Activated CD4-positive, alpha-beta T cell treated with anti-CD3 and anti-CD28 coated beads, Interleukin-2, amount 10 ng/mL, durations not matched to agents 7 days and 5 days (primary cell): ENCODE results near the gene NUDC. TPM values are rescaled to one million over a fixed set of nuclear protein-coding genes. Genes with fewer than 3 reads are reported as not detected.

Experiments
- CTCF ChIA-PET: fragments of 350-600 bp; sonication (Branson Sonifier 250); formaldehyde crosslinking; loops from one replicate; lab custom pipeline; 2021; ENCODE audit warnings: antibody characterized with exemption; lab: Charles Lee
- POLR2A ChIA-PET: fragments of 350-600 bp; sonication (Branson Sonifier 250); formaldehyde crosslinking; loops from one replicate; lab custom pipeline; 2021; ENCODE audit warnings: antibody characterized with exemption; lab: Charles Lee
- DNase-seq: peaks from one replicate; pipeline ENCODE4 v3.0.0-alpha.2; 2020
- H3K27ac Mint-ChIP-seq: one replicate; pipeline ENCODE4 v1.8.0; 2021; ENCODE audit warnings: mild to moderate bottlenecking, moderate library complexity, mixed read lengths
- H3K27me3 Mint-ChIP-seq: one replicate; pipeline ENCODE4 v1.8.0; 2021; ENCODE audit warnings: mixed read lengths
- H3K36me3 Mint-ChIP-seq: one replicate; pipeline ENCODE4 v1.8.0; 2021; ENCODE audit warnings: low read depth, mixed read lengths
- H3K4me1 Mint-ChIP-seq: one replicate; pipeline ENCODE4 v1.8.0; 2021; ENCODE audit warnings: mixed read lengths
- H3K4me3 Mint-ChIP-seq: one replicate; pipeline ENCODE4 v1.8.0; 2021; ENCODE audit warnings: mild to moderate bottlenecking, moderate library complexity, mixed read lengths
- H3K9me3 Mint-ChIP-seq: one replicate; pipeline ENCODE4 v1.8.0; 2021; ENCODE audit warnings: mixed read lengths
- total RNA-seq, 2 experiments: library from RNA; stranded (reverse); gene quantifications; one replicate each; pipeline ENCODE4 v1.2.3, GENCODE V29; 2021

Gene NUDC
- total RNA-seq, 2 experiments from 2014 or later: 56.2 to 64.5 TPM

DNA sequence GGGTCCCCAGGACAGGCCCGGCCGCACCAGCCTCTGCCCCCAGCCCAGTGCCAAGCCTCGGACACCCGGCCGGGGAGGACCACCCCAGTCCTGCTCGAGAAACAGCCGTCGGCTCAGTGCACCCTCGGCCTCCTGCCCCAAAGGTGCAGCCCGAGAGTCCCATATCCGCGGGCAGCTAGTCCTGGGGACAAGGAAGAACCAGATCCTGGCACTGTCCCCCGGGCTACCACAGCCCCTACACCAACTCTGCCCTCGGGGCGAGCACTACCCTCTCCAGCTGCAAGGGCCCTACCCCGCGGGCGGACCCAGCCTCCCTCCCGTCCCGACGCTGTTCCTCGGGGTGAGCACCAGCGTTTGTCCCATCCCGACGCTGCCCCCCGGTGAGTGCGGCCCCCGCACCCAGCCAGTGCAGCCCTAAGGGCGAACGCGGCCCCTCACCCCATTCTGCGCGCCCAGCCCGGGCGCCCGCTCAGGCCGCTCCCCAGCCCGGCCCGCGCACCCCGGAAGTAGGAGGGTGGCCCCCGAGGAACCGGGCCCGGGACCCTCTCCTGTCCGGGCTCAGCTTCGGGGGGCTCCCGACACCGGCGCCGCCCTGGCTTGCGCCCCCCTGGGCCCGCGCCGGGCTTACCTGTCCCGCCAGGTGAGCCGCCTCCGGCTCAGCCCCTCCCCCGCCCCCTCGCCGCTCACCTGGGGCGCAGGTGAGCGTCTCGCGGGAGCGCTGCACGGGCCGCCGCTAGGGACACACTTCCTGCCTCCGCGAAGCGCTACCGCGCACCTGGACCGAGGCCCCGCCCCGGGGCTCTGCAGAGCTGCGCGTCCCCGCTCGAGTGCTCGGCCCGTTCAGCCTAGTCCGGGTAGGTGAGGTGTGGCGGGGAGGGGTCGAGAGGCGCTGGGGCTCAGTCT lies 38.4 kb downstream of the NUDC start, which contains the start of gene KDF1:
TSS of gene KDF1 (minus strand) at position 747 of the 903 bp plus-strand sequence. CDS start 8,088 bp downstream, outside the sequence.
- Mint-ChIP-seq H3K27me3 (peaks cover 52% of the 10 kb centered on the region), H3K4me1 (peaks cover 9% of the 10 kb centered on the region), H3K36me3 (peaks cover 3% of the 10 kb centered on the region), H3K9me3 (peaks cover 2% of the 10 kb centered on the region), H3K27ac (no peak within 1 kb of the TSS), H3K4me3 (peak within 1 kb of the TSS; percentile 56)
- ChIA-PET POLR2A (no interaction called here), CTCF (interaction anchor here (0.5 to 1.2 kb wide), 4 partner anchors 10 to 92 kb away, joined by 3 to 5 read pairs (median 3); no protein-coding TSS in a partner anchor)
- peak; percentile 46 for DNase-seq

DNA sequence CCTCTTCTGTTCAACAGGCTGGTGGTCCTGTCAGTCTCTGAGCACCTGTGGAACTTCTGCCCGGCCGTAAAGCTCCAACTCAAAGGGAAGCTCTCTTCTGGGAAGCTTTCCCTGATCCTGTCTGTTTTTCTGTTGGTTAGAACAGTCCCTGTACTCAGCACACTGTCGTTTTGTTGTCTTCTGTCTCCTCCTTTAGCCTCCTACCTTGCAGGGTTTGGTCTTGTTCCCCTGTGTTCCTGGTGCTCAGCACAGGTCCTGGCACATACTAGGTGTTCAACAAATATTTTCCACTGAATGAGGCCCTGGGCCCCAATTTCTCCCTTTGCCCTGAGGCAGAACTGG lies 39.1 kb downstream of the NUDC start:
- Mint-ChIP-seq H3K36me3 (peaks cover 3% of the 10 kb centered on the region), H3K27me3 (peaks cover 53% of the 10 kb centered on the region), H3K4me3 (peak overlapping the region; percentile 56), H3K27ac (no peak overlapping the region), H3K4me1 (peaks cover 9% of the 10 kb centered on the region), H3K9me3 (peaks cover 2% of the 10 kb centered on the region)
- POLR2A ChIA-PET: no interaction called here
- no peak for DNase-seq
- CTCF ChIA-PET: interaction anchor here (0.5 to 1.2 kb wide), 4 partner anchors 9 to 93 kb away, joined by 3 to 5 read pairs (median 3); no protein-coding TSS in a partner anchor

DNA sequence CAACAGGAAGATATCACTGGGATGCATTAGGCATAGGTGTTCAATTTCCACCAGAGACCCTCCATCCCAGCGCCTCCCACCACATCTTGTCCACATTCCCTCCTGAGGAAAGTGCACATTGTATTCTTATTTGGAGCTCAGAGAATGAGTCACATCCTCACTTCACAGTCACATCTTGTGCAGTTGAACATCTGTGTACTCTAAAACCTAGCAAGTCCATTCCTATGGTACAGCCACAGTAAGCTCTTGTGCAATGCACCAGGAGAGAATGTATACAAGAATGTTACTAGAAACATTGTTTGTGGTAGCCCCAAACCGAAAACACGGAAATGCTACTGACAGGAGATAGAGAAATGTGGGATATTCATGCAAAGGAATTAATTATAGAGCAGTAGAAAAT lies 40.3 kb downstream of the NUDC start:
- Mint-ChIP-seq H3K27ac (no peak overlapping the region), H3K36me3 (peaks cover 3% of the 10 kb centered on the region), H3K4me1 (peaks cover 9% of the 10 kb centered on the region), H3K4me3 (no peak overlapping the region), H3K9me3 (no peaks in the 10 kb centered on the region), H3K27me3 (peaks cover 57% of the 10 kb centered on the region)
- CTCF ChIA-PET: no interaction called here
- DNase-seq: no peak
- POLR2A ChIA-PET: interaction anchor here (0.7 kb wide), 1 partner anchor 8 kb away, joined by 3 read pairs; no protein-coding TSS in a partner anchor

DNA sequence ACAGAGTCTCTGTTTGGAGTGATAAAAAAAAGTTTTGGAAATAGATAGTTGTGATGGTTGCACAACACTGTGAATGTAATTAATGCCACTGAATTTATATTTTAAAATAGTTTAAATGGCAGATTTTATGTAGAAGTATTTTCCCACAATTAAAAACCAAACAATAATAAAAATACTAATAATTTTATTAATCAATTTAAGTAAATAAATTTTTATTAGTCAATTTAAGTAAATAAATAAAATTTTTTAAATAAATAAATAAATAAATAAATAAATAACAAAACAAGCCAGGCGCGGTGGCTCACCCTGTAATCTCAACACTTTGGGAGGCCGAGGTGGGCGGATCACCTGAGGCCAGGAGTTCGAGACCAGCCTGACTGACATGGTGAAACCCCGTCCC lies 43.7 kb downstream of the NUDC start:
- DNase-seq: no peak
- Mint-ChIP-seq H3K27ac (no peak overlapping the region), H3K36me3 (peaks cover 3% of the 10 kb centered on the region), H3K4me1 (peaks cover 4% of the 10 kb centered on the region), H3K9me3 (no peaks in the 10 kb centered on the region), H3K4me3 (no peak overlapping the region), H3K27me3 (peaks cover 38% of the 10 kb centered on the region)
- POLR2A ChIA-PET: no interaction called here
- CTCF ChIA-PET: no interaction called here

DNA sequence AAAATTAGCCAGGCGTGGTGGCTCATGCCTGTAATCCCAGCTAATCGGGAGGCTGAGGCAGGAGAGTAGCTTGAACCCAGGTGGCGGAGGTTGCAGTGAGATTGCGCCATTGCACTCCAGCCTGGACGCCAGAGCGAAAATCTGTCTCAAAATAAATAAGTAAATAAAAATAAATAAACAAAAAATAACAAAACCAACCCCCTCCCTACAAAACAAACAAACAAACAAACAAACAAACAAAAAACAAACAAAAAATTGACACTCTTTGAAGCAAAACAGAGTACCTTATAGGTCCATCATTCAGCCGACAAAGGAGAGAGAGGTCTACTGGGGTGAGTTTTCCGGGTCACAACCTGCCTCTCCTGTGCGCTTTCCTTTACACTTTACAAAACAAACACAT lies 44.1 kb downstream of the NUDC start:
- peaks cover 1% of the 10 kb centered on the region for H3K4me1 Mint-ChIP-seq
- no peak overlapping the region for H3K27ac Mint-ChIP-seq
- H3K27me3 Mint-ChIP-seq: peaks cover 37% of the 10 kb centered on the region
- H3K9me3 Mint-ChIP-seq: no peaks in the 10 kb centered on the region
- ChIA-PET CTCF (no interaction called here), POLR2A (no interaction called here)
- no peak overlapping the region for H3K4me3 Mint-ChIP-seq
- no peak for DNase-seq
- H3K36me3 Mint-ChIP-seq: peaks cover 1% of the 10 kb centered on the region

DNA sequence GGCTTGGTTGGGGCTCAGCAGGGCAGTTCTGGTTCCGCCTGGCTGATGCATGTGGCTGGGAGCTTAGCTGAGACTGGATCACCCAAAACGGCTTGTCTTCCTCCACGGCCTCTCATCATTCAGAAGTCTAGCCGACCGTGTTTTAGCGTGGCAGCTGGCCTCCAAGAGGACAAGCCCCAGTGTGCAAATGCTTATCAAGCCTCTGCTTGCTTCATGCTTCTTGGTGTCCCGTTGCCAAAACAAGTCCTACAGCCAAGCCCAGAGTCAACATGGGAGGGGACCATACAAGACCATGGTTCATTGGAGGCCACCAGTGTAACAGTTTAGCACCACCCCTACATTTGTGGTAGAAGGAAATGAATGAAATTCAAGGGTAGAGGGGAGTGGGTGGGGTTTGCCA lies 49.3 kb downstream of the NUDC start:
- Mint-ChIP-seq H3K4me3 (no peak overlapping the region), H3K27ac (no peak overlapping the region), H3K36me3 (no peaks in the 10 kb centered on the region), H3K27me3 (peaks cover 8% of the 10 kb centered on the region), H3K9me3 (no peaks in the 10 kb centered on the region), H3K4me1 (peaks cover 9% of the 10 kb centered on the region)
- POLR2A ChIA-PET: no interaction called here
- no peak for DNase-seq
- CTCF ChIA-PET: interaction anchor here (0.6 kb wide), 1 partner anchor 10 kb away, joined by 3 read pairs; no protein-coding TSS in a partner anchor

DNA sequence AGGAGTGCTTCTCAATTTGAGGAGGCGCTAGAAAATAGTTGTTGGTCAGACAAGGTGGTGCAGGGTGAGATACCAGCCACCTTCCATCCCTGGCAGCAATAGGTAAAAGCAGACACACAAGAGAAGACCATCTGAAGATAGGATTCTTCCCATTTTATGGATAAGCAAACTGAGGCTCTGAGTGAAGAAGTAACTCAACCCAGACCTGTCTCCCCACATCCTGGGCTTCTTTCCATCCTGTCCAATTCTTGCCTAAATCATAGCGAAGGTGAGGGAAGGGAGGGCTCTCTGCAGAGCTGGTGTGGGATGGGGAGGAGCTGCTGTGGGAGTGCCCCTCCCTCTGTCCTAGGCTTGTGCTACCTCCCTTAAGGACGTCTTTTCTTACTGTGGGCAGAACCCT lies 50.0 kb downstream of the NUDC start:
- DNase-seq: no peak
- peaks cover 6% of the 10 kb centered on the region for H3K27me3 Mint-ChIP-seq
- no peaks in the 10 kb centered on the region for H3K9me3 Mint-ChIP-seq
- H3K36me3 Mint-ChIP-seq: no peaks in the 10 kb centered on the region
- peaks cover 9% of the 10 kb centered on the region for H3K4me1 Mint-ChIP-seq
- no peak overlapping the region for H3K27ac Mint-ChIP-seq
- H3K4me3 Mint-ChIP-seq: no peak overlapping the region
- CTCF ChIA-PET: no interaction called here
- POLR2A ChIA-PET: no interaction called here

DNA sequence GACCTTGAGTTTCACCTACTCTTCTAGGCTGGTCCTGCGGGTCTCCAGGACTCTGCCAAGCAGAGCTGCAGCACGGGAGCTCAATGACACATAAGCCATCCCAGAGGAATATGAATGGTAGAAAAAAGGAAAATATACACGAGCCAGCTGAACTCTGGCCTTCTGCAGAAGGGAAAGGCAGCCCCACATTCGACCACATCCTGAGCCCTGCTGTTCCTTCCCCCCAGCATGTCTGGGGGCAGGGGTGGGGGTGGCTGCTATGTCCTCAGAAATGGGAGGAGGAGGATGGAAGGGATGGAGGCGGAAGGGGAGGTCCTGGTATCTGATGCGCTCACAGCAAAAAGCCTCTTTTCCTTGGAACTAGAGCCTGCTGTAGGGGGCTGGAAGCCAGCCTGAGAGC lies 50.8 kb downstream of the NUDC start:
- Mint-ChIP-seq H3K27ac (no peak overlapping the region), H3K4me3 (no peak overlapping the region)
- CTCF ChIA-PET: no interaction called here

DNA sequence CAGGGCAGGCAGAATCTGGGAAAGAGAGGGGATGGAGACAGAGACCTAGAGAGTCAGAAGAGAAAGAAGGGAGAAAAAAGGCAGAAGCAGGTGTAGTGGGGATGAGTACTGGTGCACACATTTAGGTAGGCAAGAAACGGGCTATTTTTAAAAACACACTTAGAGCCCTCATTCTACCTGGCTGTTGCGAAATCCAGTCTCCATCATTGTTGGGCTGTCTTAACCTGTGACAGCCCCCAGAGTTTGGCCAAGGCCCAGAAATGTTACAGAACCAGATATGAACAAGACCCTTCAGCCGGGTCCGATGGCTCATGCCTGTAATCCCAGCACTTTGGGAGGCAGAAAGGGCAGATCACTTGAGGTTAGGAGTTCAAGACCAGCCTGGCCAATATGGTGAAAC lies 51.3 kb downstream of the NUDC start:
- POLR2A ChIA-PET: no interaction called here
- DNase-seq: no peak
- no peaks in the 10 kb centered on the region for H3K36me3 Mint-ChIP-seq
- no peaks in the 10 kb centered on the region for H3K9me3 Mint-ChIP-seq
- peaks cover 9% of the 10 kb centered on the region for H3K4me1 Mint-ChIP-seq
- peaks cover 3% of the 10 kb centered on the region for H3K27me3 Mint-ChIP-seq
- H3K4me3 Mint-ChIP-seq: no peak overlapping the region
- CTCF ChIA-PET: no interaction called here
- H3K27ac Mint-ChIP-seq: no peak overlapping the region

More for the DNA sequence above, 50.8 kb downstream of the NUDC start:
- Mint-ChIP-seq H3K9me3 (no peaks in the 10 kb centered on the region), H3K4me1 (peaks cover 9% of the 10 kb centered on the region), H3K27me3 (peaks cover 3% of the 10 kb centered on the region), H3K36me3 (no peaks in the 10 kb centered on the region)
- DNase-seq: no peak
- POLR2A ChIA-PET: no interaction called here

DNA sequence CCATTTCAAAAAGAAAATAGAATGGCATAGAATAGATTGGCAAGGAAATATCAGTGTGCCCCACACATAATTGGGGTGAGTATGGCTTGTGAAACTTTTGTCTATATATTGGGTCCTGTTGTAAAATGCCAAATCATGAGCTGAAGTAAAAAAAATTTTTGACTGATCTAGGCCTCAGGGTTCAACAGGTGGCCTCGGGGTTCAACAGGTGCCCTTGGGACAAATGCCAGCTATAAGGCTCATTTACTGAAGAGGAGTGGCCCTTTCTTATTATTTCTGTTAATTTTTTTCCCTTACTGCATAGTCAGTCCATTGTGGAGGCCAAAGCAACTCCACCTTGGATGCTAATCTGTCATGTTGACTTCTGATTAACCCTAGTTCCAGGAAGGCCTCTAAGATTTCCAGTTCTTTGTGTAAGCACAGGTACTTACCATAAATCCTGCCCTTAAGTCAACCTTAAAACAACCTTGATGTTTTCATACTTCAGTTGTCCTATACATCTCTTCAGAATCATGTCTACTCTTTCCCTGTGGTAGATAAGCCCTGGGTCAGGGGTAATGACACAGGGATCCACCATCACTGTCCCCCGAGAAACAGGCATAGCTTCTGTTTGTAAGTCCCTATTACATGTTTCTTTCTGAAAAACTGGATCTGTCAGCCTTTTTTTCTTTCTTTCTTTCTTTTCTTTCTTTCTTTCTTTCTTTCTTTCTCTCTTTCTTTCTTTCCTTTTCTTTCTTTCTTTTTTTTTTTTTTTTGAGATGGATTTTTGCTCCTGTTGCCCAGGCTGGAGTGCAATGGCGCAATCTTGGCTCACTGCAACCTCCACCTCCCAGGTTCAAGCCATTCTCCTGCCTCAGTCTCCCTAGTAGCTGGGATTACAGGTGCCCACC lies 55.3 kb downstream of the NUDC start:
- no peak for DNase-seq
- CTCF ChIA-PET: no interaction called here
- POLR2A ChIA-PET: no interaction called here
- Mint-ChIP-seq H3K4me1 (peaks cover 9% of the 10 kb centered on the region), H3K27ac (no peak overlapping the region), H3K4me3 (no peak overlapping the region), H3K36me3 (no peaks in the 10 kb centered on the region), H3K27me3 (no peaks in the 10 kb centered on the region), H3K9me3 (no peaks in the 10 kb centered on the region)

DNA sequence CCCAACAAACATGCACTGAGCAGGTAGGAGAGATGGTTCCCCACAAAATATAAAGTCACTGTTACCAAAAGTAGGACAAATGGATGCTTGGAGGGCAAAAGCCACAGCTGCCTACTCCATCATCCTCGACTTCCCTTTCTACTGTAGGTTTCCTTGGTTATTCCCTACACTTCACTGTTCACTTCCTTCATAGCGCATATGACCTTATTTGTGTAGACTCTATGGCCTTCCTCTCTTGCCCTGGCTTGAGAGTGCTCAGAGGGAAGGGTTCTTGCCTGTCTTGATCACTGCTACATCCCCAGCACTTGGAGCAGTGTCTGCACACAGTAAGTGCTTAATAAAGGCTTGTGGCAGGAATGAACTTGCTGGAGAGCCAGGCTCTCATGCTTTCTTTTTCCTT lies 57.4 kb downstream of the NUDC start:
- no peaks in the 10 kb centered on the region for H3K9me3 Mint-ChIP-seq
- peaks cover 6% of the 10 kb centered on the region for H3K27me3 Mint-ChIP-seq
- no peak for DNase-seq
- H3K4me1 Mint-ChIP-seq: no peaks in the 10 kb centered on the region
- POLR2A ChIA-PET: no interaction called here
- CTCF ChIA-PET: interaction anchor here (1.1 kb wide), 1 partner anchor 133 kb away, joined by 6 read pairs; no protein-coding TSS in a partner anchor
- no peak overlapping the region for H3K4me3 Mint-ChIP-seq
- H3K27ac Mint-ChIP-seq: no peak overlapping the region
- no peaks in the 10 kb centered on the region for H3K36me3 Mint-ChIP-seq

DNA sequence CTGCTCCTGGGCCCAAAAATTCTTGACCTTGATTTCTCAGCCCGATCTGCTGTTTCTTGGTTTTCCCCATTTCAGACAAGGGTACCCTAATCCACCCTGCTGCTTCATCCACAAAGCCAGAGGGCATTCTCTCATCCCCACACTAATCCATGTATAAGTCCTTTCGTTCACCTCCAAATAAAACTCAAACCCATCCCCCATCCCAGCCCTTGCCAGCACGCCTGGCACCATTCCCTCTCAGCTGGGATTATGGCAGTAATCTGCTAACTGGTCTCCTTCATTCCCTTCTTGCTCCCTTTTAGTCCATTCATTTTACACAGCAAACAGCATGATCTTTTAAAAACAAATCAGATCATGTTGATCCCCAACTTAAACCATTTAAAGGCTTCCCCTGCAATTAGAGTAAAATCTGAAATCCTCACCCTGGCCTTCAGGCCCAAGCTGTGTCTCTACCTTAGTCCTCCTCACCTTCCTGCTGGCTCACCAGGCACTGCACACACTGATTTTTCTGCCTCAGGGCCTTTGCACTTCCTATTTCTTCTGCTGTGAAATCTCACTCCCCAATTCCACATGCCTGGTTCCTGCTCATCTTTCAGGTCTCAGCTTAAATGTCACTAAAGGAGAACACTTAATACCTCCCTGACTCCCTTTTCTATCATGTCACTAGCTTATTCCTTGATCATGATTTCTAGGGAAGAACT lies 59.8 kb downstream of the NUDC start:
- H3K36me3 Mint-ChIP-seq: no peaks in the 10 kb centered on the region
- no peaks in the 10 kb centered on the region for H3K4me1 Mint-ChIP-seq
- H3K9me3 Mint-ChIP-seq: no peaks in the 10 kb centered on the region
- no peak for DNase-seq
- H3K27me3 Mint-ChIP-seq: peaks cover 18% of the 10 kb centered on the region
- POLR2A ChIA-PET: no interaction called here
- CTCF ChIA-PET: interaction anchor here (0.6 to 2.1 kb wide), 3 partner anchors 10 to 31 kb away, joined by 3 to 8 read pairs (median 3); partner anchors contain the start of gene TENT5B
- H3K4me3 Mint-ChIP-seq: no peak overlapping the region
- no peak overlapping the region for H3K27ac Mint-ChIP-seq
